OCI-LY1 (cell line): ENCODE measurements around the gene CA6.

Source experiments
- H2AFZ ChIP-seq: fragments of 200-600 bp; sonication (generic), shearing (Covaris generic); 2 replicates; pipeline ENCODE4 v1.6.0; 2014; ENCODE audit warnings: antibody characterized with exemption, mild to moderate bottlenecking, low read length
- H3F3A ChIP-seq: fragments of 200-600 bp; sonication (generic), shearing (Covaris generic); 2 replicates; pipeline ENCODE4 v1.6.0; 2014; ENCODE audit warnings: mild to moderate bottlenecking, antibody characterized with exemption, low read length, moderate library complexity; ENCODE audit not compliant: insufficient read depth
- H3K27ac ChIP-seq: fragments of 200-600 bp; sonication (generic); 2 replicates; pipeline ENCODE4 v1.5.1; 2014; ENCODE audit warnings: low read length, mixed run types, mild to moderate bottlenecking, low read depth; ENCODE audit not compliant: poor library complexity, severe bottlenecking
- H3K27me3 ChIP-seq: fragments of 200-600 bp; sonication (generic); 2 replicates; pipeline ENCODE4 v1.6.0; 2014; ENCODE audit warnings: antibody characterized with exemption, mild to moderate bottlenecking, low read length, moderate library complexity; ENCODE audit not compliant: insufficient read depth
- H3K36me3 ChIP-seq: fragments of 200-600 bp; sonication (generic); 2 replicates; pipeline ENCODE4 v1.6.1; 2014; ENCODE audit warnings: mild to moderate bottlenecking, antibody characterized with exemption, low read length, moderate library complexity, mixed read lengths; ENCODE audit not compliant: insufficient read depth
- H3K4me1 ChIP-seq: fragments of 200-600 bp; sonication (generic); 2 replicates; pipeline ENCODE4 v1.5.1; 2014; ENCODE audit warnings: mild to moderate bottlenecking, low read length, moderate library complexity; ENCODE audit not compliant: insufficient read depth, severe bottlenecking
- H3K4me2 ChIP-seq: fragments of 200-600 bp; sonication (generic), shearing (Covaris generic); 2 replicates; pipeline ENCODE4 v1.6.1; 2014; ENCODE audit warnings: low read length
- H3K4me3 ChIP-seq: fragments of 200-600 bp; sonication (generic); 2 replicates; pipeline ENCODE4 v1.5.1; 2014; ENCODE audit warnings: low read length, low read depth, mild to moderate bottlenecking, mixed read lengths; ENCODE audit not compliant: poor library complexity, severe bottlenecking
- H3K79me2 ChIP-seq: fragments of 200-600 bp; shearing (Covaris generic); 2 replicates; pipeline ENCODE4 v1.6.1; 2016; ENCODE audit warnings: mixed run types, low read length, mixed read lengths; ENCODE audit not compliant: insufficient read depth
- H3K9ac ChIP-seq: fragments of 200-600 bp; sonication (generic), shearing (Covaris generic); 2 replicates; pipeline ENCODE4 v1.6.1; 2014; ENCODE audit warnings: mild to moderate bottlenecking, low read length, mixed read lengths
- H3K9me2 ChIP-seq: fragments of 200-600 bp; sonication (generic), shearing (Covaris generic); 2 replicates; pipeline ENCODE4 v1.6.1; 2014; ENCODE audit warnings: low read depth, mild to moderate bottlenecking, low read length, mixed read lengths
- H3K9me3 ChIP-seq: fragments of 200-600 bp; shearing (Covaris generic); 2 replicates; pipeline ENCODE4 v1.6.1; 2014; ENCODE audit warnings: low read length, mixed read lengths
- H4K20me1 ChIP-seq: fragments of 200-600 bp; sonication (generic), shearing (Covaris generic); 2 replicates; pipeline ENCODE4 v1.6.0; 2016; ENCODE audit warnings: mild to moderate bottlenecking, low read length; ENCODE audit not compliant: insufficient read depth
- EZH2 ChIP-seq: fragments of 200-600 bp; sonication (generic), shearing (Covaris generic); IDR thresholded peaks from 2 replicates; pipeline ENCODE4 v1.8.0; 2017; ENCODE audit warnings: borderline replicate concordance, mixed run types, mild to moderate bottlenecking, antibody characterized with exemption, low read length, moderate library complexity, mixed read lengths
- TF ChIP-seq, protein P1 (sequence below): fragments of 200-600 bp; sonication (generic), shearing (Covaris generic); IDR thresholded peaks from 2 replicates; pipeline ENCODE4 v1.5.1; 2017; ENCODE audit warnings: mild to moderate bottlenecking, antibody characterized with exemption, low read length, moderate library complexity, mixed read lengths

The CA6 gene

DNA sequence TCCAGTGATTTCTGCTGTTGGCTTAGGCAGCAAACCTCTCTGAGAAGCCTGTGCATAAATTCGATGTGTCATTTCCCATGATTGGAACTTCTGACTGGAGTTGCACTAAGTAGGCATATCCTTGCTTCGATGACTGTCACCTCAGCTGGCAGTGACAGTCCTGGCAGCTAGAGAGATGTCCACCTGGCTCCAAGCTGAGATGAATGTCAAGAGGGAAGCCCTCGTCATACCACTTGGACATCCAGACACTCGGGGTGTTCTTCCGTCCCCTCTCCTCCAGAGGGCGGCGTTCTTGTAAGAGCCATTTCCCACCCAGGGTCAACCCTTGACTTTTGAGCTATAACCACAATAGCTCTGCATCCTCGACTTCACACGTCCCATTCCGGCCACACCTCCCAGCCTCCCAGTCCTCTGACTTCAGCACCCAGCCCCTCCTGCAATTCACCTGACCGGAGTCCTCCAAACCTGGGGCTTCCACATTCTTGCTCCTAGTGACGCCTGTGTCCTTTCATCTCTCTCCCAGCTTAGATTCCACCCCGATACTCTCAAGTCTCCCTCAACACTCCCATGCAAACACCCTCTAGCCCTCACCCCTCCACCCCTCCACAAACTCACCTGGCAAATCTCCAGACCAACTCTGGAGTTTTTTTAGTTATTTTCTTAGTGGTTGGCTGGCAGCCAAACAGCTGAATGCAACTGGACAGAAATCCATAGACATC lies 17.3 kb downstream of the CA6 start:
- no peaks in the 10 kb centered on the region for H3K4me1 ChIP-seq
- no peak overlapping the region for H2AFZ ChIP-seq
- no peaks in the 10 kb centered on the region for H4K20me1 ChIP-seq
- H3K27ac ChIP-seq, result no peak overlapping the region
- no peaks in the 10 kb centered on the region for H3K9me3 ChIP-seq
- no peaks in the 10 kb centered on the region for H3K9me2 ChIP-seq
- TF ChIP-seq, protein P1, sequence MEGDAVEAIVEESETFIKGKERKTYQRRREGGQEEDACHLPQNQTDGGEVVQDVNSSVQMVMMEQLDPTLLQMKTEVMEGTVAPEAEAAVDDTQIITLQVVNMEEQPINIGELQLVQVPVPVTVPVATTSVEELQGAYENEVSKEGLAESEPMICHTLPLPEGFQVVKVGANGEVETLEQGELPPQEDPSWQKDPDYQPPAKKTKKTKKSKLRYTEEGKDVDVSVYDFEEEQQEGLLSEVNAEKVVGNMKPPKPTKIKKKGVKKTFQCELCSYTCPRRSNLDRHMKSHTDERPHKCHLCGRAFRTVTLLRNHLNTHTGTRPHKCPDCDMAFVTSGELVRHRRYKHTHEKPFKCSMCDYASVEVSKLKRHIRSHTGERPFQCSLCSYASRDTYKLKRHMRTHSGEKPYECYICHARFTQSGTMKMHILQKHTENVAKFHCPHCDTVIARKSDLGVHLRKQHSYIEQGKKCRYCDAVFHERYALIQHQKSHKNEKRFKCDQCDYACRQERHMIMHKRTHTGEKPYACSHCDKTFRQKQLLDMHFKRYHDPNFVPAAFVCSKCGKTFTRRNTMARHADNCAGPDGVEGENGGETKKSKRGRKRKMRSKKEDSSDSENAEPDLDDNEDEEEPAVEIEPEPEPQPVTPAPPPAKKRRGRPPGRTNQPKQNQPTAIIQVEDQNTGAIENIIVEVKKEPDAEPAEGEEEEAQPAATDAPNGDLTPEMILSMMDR, result peak; percentile 67
- no peak for TF ChIP-seq EZH2
- H3K79me2 ChIP-seq, result no peaks in the 10 kb centered on the region
- H3K27me3 ChIP-seq, result 0 out of 2 replicates have a peak, but pooled peaks cover 4% of the 10 kb centered on the region
- H3K4me2 ChIP-seq, result no peak overlapping the region
- H3K4me3 ChIP-seq, result no peak overlapping the region
- no peaks in the 10 kb centered on the region for H3F3A ChIP-seq
- no peak overlapping the region for H3K9ac ChIP-seq
- H3K36me3 ChIP-seq, result no peaks in the 10 kb centered on the region

DNA sequence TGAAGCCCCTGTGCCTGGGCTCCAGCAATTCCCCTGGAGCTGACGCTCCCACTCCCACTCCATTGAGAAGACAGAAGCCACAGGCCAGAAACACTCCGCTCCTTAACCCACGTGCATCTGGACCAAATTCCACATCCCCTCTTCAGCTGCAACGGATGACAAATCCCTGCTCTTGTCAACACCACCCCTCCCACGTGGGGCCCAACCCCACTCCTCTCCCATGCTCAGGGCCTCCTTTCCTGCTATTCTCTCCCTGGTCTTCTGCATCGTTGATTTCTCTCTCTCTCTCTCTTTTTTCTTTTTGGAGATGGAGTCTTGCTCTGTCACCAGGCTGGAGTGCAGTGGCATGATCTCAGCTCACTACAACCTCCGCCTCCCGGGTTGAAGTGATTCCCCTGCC lies 18.3 kb downstream of the CA6 start:
- no peak overlapping the region for H3K4me2 ChIP-seq
- H3K27ac ChIP-seq, result no peak overlapping the region

DNA sequence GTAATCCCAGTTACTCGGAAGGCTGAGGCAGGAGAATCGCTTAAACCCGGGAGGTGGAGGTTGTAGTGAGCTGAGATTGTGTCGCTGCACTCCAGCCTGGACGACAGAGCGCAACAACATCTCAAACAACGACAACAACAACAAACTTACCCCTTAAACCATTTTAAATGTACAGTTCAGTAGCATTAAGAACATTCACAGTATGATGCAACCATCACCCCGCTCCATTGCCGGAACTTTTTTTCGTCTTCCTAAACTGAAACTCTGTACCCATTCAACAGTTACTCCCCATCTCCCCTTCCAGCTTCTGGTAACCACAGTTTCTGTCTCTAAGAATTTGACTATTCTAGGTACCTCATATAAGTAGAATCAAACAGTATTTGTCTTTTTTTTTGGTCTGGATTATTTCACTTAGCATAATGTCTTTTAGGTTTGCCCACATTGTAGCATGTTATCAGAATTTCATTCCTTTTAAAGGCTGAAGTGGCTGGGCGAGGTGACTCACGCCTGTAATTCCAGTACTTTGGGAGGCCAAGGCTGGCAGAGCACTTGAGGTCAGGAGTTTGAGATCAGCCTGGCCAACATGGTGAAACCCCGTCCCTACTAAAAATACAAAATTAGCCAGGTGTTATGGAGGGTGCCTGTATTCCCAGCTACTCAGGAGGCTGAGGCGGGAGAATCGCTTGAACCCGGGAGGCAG lies 19.6 kb downstream of the CA6 start:
- H3K4me2 ChIP-seq, result no peak overlapping the region
- H3K9ac ChIP-seq, result no peak overlapping the region
- no peak overlapping the region for H3K27ac ChIP-seq
- H3K4me1 ChIP-seq, result no peaks in the 10 kb centered on the region
- no peak overlapping the region for H3K4me3 ChIP-seq
- H3K79me2 ChIP-seq, result no peaks in the 10 kb centered on the region
- no peak for TF ChIP-seq EZH2
- TF ChIP-seq, protein P1, result no peak
- H3K9me2 ChIP-seq, result no peaks in the 10 kb centered on the region
- H3K36me3 ChIP-seq, result no peaks in the 10 kb centered on the region
- H3K27me3 ChIP-seq, result peaks cover 7% of the 10 kb centered on the region; the same call in 1 of the 2 replicates
- no peaks in the 10 kb centered on the region for H3F3A ChIP-seq
- H4K20me1 ChIP-seq, result no peaks in the 10 kb centered on the region
- H2AFZ ChIP-seq, result no peak overlapping the region
- H3K9me3 ChIP-seq, result peaks cover 4% of the 10 kb centered on the region; the same call in 1 of the 2 replicates

More for the DNA sequence above, 18.3 kb downstream of the CA6 start:
- H3K4me3 ChIP-seq, result no peak overlapping the region
- H2AFZ ChIP-seq, result no peak overlapping the region
- H3K36me3 ChIP-seq, result no peaks in the 10 kb centered on the region
- no peaks in the 10 kb centered on the region; the same call in 1 of the 2 replicates for H3K27me3 ChIP-seq
- H3K9me2 ChIP-seq, result no peaks in the 10 kb centered on the region
- H4K20me1 ChIP-seq, result no peaks in the 10 kb centered on the region
- no peaks in the 10 kb centered on the region for H3K4me1 ChIP-seq
- TF ChIP-seq, protein P1, result no peak
- no peak for TF ChIP-seq EZH2
- no peaks in the 10 kb centered on the region for H3F3A ChIP-seq
- H3K9me3 ChIP-seq, result no peaks in the 10 kb centered on the region
- no peaks in the 10 kb centered on the region for H3K79me2 ChIP-seq
- H3K9ac ChIP-seq, result no peak overlapping the region
